GM23338 (cell line): Measurements from ENCODE around the gene TOX4. TPM values are rescaled to one million over a fixed set of nuclear protein-coding genes. Genes with fewer than 3 reads are reported as not detected.

Experiments
- ATAC-seq: fragments of 200-7000 bp; cut with Tn5 transposase; 3 replicates; pipeline ENCODE4 v1.9.1; 2020
- DNase-seq: peaks from one replicate; pipeline ENCODE4 v3.0.0-alpha.2; 2015; ENCODE audit warnings: low spot score
- H2AFZ ChIP-seq: fragments of 200-600 bp; sonication (generic); 2 replicates; pipeline ENCODE4 v1.8.0; 2016; ENCODE audit warnings: antibody characterized with exemption, mild to moderate bottlenecking, moderate library complexity
- H3F3A ChIP-seq: fragments of 200-600 bp; sonication (generic); replicated peaks from 2 replicates; pipeline ENCODE4 v1.8.0; 2017; ENCODE audit warnings: antibody characterized with exemption, mixed run types, low read depth
- H3K27ac ChIP-seq: fragments of 200-600 bp; sonication (generic); 2 replicates; pipeline ENCODE4 v1.6.1; 2016; ENCODE audit warnings: low read depth
- H3K27me3 ChIP-seq: fragments of 200-600 bp; sonication (generic); 2 replicates; pipeline ENCODE4 v1.8.0; 2016; ENCODE audit warnings: mild to moderate bottlenecking, mixed run types, moderate library complexity; ENCODE audit not compliant: insufficient read depth
- H3K36me3 ChIP-seq: fragments of 200-600 bp; sonication (generic); 2 replicates; pipeline ENCODE4 v1.8.0; 2016; ENCODE audit warnings: mild to moderate bottlenecking; ENCODE audit not compliant: insufficient read depth
- H3K4me1 ChIP-seq: fragments of 200-600 bp; sonication (generic); 2 replicates; pipeline ENCODE4 v1.8.0; 2016; ENCODE audit warnings: mild to moderate bottlenecking, moderate library complexity; ENCODE audit not compliant: insufficient read depth
- H3K4me2 ChIP-seq: fragments of 200-600 bp; sonication (generic); 2 replicates; pipeline ENCODE4 v1.7.1; 2017; ENCODE audit warnings: mixed run types
- H3K4me3 ChIP-seq: fragments of 200-600 bp; sonication (generic); 2 replicates; pipeline ENCODE4 v1.6.1; 2016; ENCODE audit warnings: mixed run types
- H3K79me2 ChIP-seq: fragments of 200-600 bp; sonication (generic); replicated peaks from 2 replicates; pipeline ENCODE4 v1.8.0; 2017; ENCODE audit warnings: mild to moderate bottlenecking; ENCODE audit not compliant: insufficient read depth
- H3K9me2 ChIP-seq: fragments of 200-600 bp; sonication (generic); 2 replicates; pipeline ENCODE4 v1.8.0; 2017; ENCODE audit not compliant: insufficient read depth
- H4K20me1 ChIP-seq: fragments of 200-600 bp; sonication (generic); replicated peaks from 2 replicates; pipeline ENCODE4 v1.8.0; 2017; ENCODE audit warnings: mild to moderate bottlenecking; ENCODE audit not compliant: insufficient read depth
- H3K27ac Mint-ChIP-seq: 2 replicates; pipeline ENCODE4 v1.8.0; 2020; ENCODE audit warnings: inconsistent platforms, mild to moderate bottlenecking, moderate library complexity, mixed read lengths
- H3K27me3 Mint-ChIP-seq: 3 replicates; pipeline ENCODE4 v1.8.0; 2022; ENCODE audit warnings: low read depth, mild to moderate bottlenecking, moderate library complexity, mixed read lengths, inconsistent platforms; ENCODE audit not compliant: insufficient read depth, poor library complexity
- H3K36me3 Mint-ChIP-seq: 3 replicates; pipeline ENCODE4 v1.8.0; 2021; ENCODE audit warnings: low read depth, mild to moderate bottlenecking, inconsistent platforms, moderate library complexity, mixed read lengths
- H3K4me1 Mint-ChIP-seq: 3 replicates; pipeline ENCODE4 v1.8.0; 2020; ENCODE audit warnings: mild to moderate bottlenecking, inconsistent platforms, mixed read lengths
- H3K4me3 Mint-ChIP-seq: 3 replicates; pipeline ENCODE4 v1.8.0; 2021; ENCODE audit warnings: moderate library complexity, mild to moderate bottlenecking, inconsistent platforms, mixed read lengths
- H3K9me3 Mint-ChIP-seq: 3 replicates; pipeline ENCODE4 v1.8.0; 2020; ENCODE audit warnings: moderate library complexity, mild to moderate bottlenecking, inconsistent platforms, mixed read lengths
- CREB1 ChIP-seq: fragments of 250-450 bp; sonication (Bioruptor Pico); IDR thresholded peaks from 2 replicates; pipeline ENCODE4 v1.5.0; 2020; ENCODE audit warnings: low read depth, mild to moderate bottlenecking, moderate library complexity
- EZH2phosphoT487 ChIP-seq: fragments of 200-600 bp; sonication (generic); IDR thresholded peaks from one replicate; pipeline ENCODE4 v1.8.1; 2018; ENCODE audit warnings: antibody characterized with exemption; ENCODE audit not compliant: unreplicated experiment
- JUNB ChIP-seq: IDR thresholded peaks from one replicate; pipeline ENCODE4 v1.6.1; 2016; ENCODE audit warnings: antibody characterized with exemption; ENCODE audit not compliant: unreplicated experiment
- POLR2AphosphoS5 ChIP-seq: IDR thresholded peaks from 2 replicates; pipeline ENCODE4 v1.6.1; 2016; ENCODE audit warnings: antibody characterized with exemption, low read depth
- STAT1 ChIP-seq: IDR thresholded peaks from one replicate; pipeline ENCODE4 v1.6.1; 2016; ENCODE audit warnings: antibody characterized with exemption; ENCODE audit not compliant: unreplicated experiment
- polyA plus RNA-seq: library from polyadenylated mRNA; unstranded; fragments of >200 nt; fragmentation: Nextera tagmentation; extraction: Ambion mirVana; gene quantifications from 2 replicates; pipeline ENCODE4 v1.2.1, GENCODE V29; 2016
- total RNA-seq: library from RNA; depleted of rRNA; stranded (reverse); fragments of >200 nt; shearing (Covaris generic); gene quantifications from 2 replicates; pipeline ENCODE4 v1.2.3, GENCODE V29; 2014
- TF ChIP-seq, protein P1 (sequence below): fragments of 250-450 bp; sonication (Bioruptor Pico); IDR thresholded peaks from 2 replicates; pipeline ENCODE4 v1.5.0; 2020; ENCODE audit warnings: mild to moderate bottlenecking, moderate library complexity
- TF ChIP-seq, protein P2 (sequence below), 2 experiments: fragments of 200-600 bp in 1 of 2; sonication (generic) in 1 of 2; conservative IDR thresholded peaks; 2 replicates each; pipeline versions ENCODE4 v1.5.1 to v1.6.1; 2016 to 2017; ENCODE audit warnings: antibody characterized with exemption in 2 of 2, low read depth in 2 of 2, mild to moderate bottlenecking in 2 of 2, moderate library complexity in 1 of 2
- TF ChIP-seq, protein P3 (sequence below): IDR thresholded peaks from 2 replicates; pipeline ENCODE4 v1.6.1; 2016; ENCODE audit warnings: antibody characterized with exemption
- TF ChIP-seq, protein P4 (sequence below): IDR thresholded peaks from one replicate; pipeline ENCODE4 v1.6.1; 2018; ENCODE audit warnings: antibody characterized with exemption; ENCODE audit not compliant: unreplicated experiment

The TOX4 gene
- total and polyA plus RNA-seq, 2 experiments from 2014 or later, result 45.6 to 72.8 TPM

DNA sequence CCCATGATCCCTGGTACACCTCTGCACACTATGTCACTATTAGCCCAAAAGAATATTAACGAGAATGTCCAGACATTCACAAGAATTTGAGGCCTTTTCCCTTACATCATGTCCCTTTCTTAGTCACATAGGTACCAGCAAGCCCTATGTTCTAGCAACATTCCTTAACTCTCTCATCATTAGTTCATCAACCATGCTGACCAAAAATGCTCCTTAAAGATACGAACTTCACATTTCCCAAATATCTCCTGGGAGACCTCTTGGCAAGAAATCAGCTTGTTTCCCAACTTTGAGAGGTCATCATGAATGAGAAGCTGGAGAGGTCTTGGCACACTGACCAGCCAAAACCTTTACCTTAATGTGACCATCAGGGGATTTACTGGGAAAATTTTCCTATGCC is 44.5 kb downstream of the TOX4 start:
- no peaks in the 10 kb centered on the region for H3K27me3 ChIP-seq
- peaks cover 20% of the 10 kb centered on the region for H4K20me1 ChIP-seq
- H3K4me3 ChIP-seq, result peak overlapping the region; percentile 27
- peaks cover 69% of the 10 kb centered on the region for H3K4me1 ChIP-seq
- Mint-ChIP-seq H3K4me3 (no peak overlapping the region; the same call in 2 of the 3 replicates), H3K27ac (no peak overlapping the region; the same call in 1 of the 2 replicates), H3K4me1 (peaks cover 58% of the 10 kb centered on the region), H3K9me3 (no peaks in the 10 kb centered on the region; the same call in 1 of the 3 replicates), H3K27me3 (peaks cover 30% of the 10 kb centered on the region), H3K36me3 (peaks cover 60% of the 10 kb centered on the region)
- no peak for TF ChIP-seq JUNB
- TF ChIP-seq, protein P1, sequence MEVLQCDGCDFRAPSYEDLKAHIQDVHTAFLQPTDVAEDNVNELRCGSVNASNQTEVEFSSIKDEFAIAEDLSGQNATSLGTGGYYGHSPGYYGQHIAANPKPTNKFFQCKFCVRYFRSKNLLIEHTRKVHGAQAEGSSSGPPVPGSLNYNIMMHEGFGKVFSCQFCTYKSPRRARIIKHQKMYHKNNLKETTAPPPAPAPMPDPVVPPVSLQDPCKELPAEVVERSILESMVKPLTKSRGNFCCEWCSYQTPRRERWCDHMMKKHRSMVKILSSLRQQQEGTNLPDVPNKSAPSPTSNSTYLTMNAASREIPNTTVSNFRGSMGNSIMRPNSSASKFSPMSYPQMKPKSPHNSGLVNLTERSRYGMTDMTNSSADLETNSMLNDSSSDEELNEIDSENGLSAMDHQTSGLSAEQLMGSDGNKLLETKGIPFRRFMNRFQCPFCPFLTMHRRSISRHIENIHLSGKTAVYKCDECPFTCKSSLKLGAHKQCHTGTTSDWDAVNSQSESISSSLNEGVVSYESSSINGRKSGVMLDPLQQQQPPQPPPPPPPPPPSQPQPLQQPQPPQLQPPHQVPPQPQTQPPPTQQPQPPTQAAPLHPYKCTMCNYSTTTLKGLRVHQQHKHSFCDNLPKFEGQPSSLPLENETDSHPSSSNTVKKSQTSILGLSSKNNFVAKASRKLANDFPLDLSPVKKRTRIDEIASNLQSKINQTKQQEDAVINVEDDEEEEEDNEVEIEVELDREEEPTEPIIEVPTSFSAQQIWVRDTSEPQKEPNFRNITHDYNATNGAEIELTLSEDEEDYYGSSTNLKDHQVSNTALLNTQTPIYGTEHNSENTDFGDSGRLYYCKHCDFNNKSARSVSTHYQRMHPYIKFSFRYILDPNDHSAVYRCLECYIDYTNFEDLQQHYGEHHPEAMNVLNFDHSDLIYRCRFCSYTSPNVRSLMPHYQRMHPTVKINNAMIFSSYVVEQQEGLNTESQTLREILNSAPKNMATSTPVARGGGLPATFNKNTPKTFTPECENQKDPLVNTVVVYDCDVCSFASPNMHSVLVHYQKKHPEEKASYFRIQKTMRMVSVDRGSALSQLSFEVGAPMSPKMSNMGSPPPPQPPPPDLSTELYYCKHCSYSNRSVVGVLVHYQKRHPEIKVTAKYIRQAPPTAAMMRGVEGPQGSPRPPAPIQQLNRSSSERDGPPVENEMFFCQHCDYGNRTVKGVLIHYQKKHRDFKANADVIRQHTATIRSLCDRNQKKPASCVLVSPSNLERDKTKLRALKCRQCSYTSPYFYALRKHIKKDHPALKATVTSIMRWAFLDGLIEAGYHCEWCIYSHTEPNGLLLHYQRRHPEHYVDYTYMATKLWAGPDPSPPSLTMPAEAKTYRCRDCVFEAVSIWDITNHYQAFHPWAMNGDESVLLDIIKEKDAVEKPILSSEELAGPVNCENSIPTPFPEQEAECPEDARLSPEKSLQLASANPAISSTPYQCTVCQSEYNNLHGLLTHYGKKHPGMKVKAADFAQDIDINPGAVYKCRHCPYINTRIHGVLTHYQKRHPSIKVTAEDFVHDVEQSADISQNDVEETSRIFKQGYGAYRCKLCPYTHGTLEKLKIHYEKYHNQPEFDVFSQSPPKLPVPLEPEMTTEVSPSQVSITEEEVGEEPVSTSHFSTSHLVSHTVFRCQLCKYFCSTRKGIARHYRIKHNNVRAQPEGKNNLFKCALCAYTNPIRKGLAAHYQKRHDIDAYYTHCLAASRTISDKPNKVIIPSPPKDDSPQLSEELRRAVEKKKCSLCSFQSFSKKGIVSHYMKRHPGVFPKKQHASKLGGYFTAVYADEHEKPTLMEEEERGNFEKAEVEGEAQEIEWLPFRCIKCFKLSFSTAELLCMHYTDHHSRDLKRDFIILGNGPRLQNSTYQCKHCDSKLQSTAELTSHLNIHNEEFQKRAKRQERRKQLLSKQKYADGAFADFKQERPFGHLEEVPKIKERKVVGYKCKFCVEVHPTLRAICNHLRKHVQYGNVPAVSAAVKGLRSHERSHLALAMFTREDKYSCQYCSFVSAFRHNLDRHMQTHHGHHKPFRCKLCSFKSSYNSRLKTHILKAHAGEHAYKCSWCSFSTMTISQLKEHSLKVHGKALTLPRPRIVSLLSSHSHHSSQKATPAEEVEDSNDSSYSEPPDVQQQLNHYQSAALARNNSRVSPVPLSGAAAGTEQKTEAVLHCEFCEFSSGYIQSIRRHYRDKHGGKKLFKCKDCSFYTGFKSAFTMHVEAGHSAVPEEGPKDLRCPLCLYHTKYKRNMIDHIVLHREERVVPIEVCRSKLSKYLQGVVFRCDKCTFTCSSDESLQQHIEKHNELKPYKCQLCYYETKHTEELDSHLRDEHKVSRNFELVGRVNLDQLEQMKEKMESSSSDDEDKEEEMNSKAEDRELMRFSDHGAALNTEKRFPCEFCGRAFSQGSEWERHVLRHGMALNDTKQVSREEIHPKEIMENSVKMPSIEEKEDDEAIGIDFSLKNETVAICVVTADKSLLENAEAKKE, result no peak
- TF ChIP-seq, protein P2, sequence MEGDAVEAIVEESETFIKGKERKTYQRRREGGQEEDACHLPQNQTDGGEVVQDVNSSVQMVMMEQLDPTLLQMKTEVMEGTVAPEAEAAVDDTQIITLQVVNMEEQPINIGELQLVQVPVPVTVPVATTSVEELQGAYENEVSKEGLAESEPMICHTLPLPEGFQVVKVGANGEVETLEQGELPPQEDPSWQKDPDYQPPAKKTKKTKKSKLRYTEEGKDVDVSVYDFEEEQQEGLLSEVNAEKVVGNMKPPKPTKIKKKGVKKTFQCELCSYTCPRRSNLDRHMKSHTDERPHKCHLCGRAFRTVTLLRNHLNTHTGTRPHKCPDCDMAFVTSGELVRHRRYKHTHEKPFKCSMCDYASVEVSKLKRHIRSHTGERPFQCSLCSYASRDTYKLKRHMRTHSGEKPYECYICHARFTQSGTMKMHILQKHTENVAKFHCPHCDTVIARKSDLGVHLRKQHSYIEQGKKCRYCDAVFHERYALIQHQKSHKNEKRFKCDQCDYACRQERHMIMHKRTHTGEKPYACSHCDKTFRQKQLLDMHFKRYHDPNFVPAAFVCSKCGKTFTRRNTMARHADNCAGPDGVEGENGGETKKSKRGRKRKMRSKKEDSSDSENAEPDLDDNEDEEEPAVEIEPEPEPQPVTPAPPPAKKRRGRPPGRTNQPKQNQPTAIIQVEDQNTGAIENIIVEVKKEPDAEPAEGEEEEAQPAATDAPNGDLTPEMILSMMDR (conservative IDR thresholded peaks at IDR 0.05; ENCODE audit: low read depth in 2 of 2), result no peak
- TF ChIP-seq POLR2AphosphoS5, result no peak
- no peak for TF ChIP-seq STAT1
- no peak for TF ChIP-seq EZH2phosphoT487
- TF ChIP-seq, protein P3, sequence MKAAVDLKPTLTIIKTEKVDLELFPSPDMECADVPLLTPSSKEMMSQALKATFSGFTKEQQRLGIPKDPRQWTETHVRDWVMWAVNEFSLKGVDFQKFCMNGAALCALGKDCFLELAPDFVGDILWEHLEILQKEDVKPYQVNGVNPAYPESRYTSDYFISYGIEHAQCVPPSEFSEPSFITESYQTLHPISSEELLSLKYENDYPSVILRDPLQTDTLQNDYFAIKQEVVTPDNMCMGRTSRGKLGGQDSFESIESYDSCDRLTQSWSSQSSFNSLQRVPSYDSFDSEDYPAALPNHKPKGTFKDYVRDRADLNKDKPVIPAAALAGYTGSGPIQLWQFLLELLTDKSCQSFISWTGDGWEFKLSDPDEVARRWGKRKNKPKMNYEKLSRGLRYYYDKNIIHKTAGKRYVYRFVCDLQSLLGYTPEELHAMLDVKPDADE, result no peak
- TF ChIP-seq CREB1, result no peak
- TF ChIP-seq, protein P4, sequence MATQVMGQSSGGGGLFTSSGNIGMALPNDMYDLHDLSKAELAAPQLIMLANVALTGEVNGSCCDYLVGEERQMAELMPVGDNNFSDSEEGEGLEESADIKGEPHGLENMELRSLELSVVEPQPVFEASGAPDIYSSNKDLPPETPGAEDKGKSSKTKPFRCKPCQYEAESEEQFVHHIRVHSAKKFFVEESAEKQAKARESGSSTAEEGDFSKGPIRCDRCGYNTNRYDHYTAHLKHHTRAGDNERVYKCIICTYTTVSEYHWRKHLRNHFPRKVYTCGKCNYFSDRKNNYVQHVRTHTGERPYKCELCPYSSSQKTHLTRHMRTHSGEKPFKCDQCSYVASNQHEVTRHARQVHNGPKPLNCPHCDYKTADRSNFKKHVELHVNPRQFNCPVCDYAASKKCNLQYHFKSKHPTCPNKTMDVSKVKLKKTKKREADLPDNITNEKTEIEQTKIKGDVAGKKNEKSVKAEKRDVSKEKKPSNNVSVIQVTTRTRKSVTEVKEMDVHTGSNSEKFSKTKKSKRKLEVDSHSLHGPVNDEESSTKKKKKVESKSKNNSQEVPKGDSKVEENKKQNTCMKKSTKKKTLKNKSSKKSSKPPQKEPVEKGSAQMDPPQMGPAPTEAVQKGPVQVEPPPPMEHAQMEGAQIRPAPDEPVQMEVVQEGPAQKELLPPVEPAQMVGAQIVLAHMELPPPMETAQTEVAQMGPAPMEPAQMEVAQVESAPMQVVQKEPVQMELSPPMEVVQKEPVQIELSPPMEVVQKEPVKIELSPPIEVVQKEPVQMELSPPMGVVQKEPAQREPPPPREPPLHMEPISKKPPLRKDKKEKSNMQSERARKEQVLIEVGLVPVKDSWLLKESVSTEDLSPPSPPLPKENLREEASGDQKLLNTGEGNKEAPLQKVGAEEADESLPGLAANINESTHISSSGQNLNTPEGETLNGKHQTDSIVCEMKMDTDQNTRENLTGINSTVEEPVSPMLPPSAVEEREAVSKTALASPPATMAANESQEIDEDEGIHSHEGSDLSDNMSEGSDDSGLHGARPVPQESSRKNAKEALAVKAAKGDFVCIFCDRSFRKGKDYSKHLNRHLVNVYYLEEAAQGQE, result no peak
- no peaks in the 10 kb centered on the region for H3K9me2 ChIP-seq
- DNase-seq, result no peak
- ATAC-seq, result no peak
- H3K79me2 ChIP-seq, result peaks cover 47% of the 10 kb centered on the region
- H2AFZ ChIP-seq, result no peak overlapping the region
- peak overlapping the region; percentile 85 for H3K4me2 ChIP-seq
- peaks cover 36% of the 10 kb centered on the region for H3F3A ChIP-seq
- H3K27ac ChIP-seq, result peak overlapping the region; percentile 85
- H3K36me3 ChIP-seq, result peaks cover 30% of the 10 kb centered on the region
